Stimulated activated CD8-positive, alpha-beta memory T cell treated with anti-CD3 and anti-CD28 coated beads, Interleukin-4, amount 100 ng/mL, for 48 hours (primary cell): ENCODE measurements around the gene CCHCR1.

Source experiments
- DNase-seq: peaks from one replicate; pipeline ENCODE4 v3.0.0-alpha.2; 2020

Gene CCHCR1

DNA sequence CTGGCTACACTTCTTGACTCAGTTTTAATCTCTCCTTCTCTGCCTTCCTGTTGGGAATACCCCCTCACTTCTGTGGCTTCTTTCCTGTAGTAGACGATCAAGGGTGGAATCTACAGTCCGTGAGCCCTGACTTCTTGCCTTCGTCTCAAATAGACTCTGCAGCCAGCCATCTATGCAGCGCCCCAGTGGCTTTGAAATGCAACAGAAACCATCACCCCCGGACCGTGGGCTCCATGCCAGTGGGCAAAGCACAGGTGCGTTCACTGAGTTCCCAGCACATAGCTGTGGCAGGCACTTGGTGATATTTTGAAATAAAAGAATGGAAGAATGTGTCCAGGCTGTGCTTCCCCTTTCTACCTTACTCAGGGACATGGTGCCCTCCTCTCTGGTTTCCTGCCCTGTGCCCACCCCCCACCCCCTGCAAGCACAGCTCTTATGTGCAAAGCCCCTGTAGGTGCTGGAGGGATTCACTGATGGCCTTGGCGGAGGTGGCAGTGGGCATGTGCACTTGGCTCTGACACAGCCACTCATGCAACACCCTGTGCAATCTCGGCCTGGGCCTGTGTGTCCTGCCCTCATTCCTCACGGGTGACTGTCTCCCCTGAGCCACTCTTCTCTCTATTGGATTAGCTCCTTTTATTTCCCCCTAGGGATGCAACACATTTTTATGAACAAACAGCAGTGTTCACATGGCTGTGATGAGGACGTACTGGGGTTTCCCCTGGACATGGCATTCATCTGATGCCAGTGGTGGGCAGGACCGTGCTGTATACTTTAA lies 31.8 kb downstream of the CCHCR1 start:
- no peak for DNase-seq

DNA sequence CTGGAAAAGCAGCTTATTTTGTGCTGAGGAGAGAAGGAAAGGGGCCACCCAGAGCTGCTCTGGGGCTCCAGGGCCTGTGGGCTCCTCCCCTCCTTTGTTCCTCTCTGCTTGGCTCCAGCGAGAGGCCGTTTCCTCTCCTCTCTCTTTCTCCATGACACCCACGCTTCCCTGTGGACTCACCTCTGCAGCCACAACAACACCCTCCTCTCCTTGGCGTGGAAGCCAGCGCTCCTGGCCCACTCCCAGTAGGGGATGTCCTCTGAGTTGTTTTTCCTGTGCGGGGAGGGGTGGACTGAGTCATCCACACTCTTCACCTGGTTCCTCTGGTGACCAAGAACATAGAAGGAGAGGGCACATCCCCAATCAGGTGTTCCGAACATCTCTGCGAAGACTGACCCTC lies 32.4 kb downstream of the CCHCR1 start:
- no peak for DNase-seq

DNA sequence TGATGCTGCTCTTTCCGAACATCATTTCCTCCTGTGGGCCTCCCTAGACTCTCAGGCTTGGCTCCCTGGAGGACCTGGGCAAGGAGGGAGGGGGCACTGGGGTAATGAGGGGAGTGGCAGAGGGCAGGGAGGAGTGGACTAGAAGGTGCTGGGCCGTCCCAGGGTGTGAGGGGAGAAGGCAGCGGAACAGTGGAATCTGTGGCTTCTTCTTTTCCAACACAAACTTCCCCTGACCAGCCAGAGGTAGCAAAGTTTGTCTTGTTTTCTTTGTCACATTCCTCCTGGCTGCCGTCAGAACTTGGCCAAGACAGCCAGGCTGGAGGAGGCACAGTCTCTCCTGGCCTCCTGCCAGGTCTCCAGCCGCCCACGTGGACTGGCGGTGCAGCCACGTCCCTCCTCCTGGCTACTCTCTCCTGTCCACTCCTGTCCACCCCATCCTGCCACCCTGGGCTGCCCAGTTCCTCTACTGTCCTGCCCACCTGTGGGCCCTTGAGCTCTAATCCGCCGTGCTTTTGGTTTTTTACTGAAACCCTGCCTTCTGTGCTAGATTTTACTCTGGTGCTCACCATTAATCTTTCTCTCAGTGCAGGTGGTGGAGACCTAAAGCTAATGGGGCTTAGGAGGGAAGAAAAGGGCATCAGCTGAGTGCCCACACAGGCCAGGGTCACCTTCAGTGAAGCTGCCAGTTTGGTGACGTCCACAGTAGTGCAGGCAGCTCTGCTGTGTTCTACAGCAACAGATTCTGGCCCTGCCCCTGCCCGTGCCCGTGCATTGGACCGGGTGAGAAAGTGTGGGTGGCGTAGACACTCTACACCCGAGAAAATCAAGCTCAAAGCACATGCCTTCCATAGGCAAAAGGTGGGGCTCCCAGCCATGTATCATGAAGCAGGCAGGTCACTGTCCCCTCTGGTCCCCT lies 34.6 kb downstream of the CCHCR1 start:
- DNase-seq = no peak

DNA sequence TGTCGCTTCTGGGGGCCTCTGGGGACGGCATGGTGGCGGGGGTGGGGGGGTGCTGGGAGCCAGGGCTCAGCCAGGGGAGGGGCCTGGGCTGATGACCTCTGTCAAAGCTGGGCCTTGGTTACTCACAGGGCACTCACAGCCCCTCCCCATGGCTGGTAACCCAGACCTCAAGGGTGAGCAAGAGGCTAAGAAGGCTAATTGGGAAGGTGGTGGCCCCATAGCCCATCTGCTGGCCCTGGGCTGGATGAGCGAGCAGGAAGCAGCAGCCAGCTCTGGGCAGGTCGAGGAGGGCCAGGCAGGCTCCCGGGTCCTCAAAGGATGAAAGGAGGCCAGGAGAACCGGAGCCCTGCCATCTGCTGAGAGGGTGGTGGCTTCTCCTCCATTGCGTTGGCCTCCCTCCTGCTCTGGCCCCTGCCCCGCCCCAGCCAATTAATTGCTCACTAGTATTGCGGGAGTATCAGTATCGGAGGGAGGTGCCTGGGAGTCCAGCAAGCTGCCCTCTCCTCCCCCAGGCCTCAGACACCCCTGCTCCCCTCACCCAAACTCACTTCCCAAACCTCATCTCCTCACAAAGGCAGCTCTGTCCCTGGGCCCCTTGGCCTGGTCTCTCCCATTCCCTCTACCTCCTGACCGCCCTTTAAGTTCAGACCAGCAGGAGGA lies 36.3 kb downstream of the CCHCR1 start:
- no peak for DNase-seq

DNA sequence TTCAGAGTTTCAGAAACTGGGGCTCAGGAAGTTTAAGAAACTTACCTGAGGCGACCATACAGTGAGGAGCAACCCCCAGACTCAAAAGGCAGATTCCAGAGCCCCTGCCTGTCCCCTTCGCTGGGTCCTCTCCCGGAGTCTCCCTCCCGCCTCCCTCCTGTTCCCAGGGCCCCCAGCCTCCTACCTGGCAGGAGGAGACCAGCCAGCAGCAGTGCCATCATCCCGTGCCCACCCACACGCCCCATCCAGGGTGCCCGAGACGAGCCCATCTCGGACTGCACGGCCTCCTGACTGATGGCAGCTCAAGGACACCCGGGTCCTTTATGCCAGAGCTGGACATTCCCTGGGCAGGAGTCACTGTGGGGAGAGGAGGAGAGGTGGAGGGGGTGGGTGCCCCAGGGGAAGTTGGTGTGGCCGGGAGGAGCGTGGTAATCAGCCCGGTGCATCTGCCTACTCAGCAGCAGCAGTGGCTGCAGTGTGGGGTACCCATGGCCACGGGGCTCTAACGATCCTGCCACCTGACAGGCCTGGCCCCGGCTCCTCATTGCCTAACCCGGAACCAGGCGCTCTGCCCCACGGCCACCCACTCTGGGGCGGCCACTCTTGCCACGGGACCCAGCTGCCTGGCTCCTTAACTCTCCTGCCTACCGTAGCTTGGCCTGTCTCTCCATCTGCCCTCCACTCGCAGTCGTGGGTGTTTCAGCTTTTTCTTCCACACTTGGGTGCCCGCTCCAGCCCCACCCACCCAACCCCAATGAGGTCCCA lies 37.3 kb downstream of the CCHCR1 start, which contains the start of gene CDSN:
Gene CDSN, minus strand, starts transcription at position 296 of the 765 bp plus-strand sequence. Its CDS starts 27 bp downstream, at position 269.
- DNase-seq = no peak

DNA sequence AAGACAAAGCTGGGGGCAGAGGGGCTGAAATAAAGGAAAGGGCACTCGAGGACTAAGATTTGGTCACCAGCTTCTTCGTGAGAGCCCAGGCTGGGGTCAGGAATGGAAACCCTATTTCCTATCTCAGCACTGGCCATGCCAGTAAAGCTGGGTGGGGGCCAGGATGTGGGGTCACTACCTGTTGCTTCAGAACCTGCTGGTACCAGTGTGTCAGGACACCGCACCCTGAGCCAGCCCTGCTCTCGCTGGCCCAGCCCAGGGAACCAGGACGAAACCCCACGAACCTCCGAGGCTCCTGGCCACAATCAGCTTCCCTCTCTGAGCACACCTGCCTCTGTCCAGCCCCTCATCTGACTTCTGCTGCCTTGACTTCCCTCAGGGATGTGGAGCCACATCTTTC lies 39.4 kb downstream of the CCHCR1 start:
- no peak for DNase-seq

DNA sequence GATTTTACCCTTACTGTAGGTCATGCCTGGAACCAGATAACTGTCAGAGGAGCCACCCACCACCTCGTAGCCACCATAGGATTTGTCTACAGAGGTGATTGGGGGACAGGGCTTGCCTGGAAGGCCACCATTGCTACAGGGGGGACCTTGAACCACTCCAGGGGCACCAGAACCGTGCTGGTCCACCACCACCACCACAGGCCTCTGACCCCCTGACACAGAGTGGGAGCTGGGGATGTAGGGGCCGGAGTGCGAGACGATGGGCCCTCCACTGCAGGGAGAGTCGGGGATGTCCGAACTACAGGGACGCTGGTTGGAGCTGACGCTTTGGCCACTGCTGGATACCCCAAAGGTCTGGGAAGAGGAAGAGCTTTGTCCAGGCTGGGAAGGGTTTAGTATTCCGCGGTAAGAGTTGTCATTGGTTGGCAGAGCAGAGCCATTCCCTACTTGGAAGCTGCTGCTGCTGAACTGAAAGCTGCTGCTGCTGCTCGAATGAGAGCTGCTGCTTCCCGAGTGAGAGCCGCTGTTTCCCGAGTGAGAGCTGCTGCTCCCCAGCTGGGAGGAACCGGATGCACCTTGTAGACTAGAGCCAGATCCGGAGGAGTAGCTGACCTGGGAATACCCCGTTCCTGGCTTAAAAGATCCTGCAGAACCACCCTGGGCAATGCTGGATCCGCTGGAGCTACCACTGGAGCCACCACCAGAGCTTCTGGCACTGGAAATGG lies 40.8 kb downstream of the CCHCR1 start:
- no peak for DNase-seq

DNA sequence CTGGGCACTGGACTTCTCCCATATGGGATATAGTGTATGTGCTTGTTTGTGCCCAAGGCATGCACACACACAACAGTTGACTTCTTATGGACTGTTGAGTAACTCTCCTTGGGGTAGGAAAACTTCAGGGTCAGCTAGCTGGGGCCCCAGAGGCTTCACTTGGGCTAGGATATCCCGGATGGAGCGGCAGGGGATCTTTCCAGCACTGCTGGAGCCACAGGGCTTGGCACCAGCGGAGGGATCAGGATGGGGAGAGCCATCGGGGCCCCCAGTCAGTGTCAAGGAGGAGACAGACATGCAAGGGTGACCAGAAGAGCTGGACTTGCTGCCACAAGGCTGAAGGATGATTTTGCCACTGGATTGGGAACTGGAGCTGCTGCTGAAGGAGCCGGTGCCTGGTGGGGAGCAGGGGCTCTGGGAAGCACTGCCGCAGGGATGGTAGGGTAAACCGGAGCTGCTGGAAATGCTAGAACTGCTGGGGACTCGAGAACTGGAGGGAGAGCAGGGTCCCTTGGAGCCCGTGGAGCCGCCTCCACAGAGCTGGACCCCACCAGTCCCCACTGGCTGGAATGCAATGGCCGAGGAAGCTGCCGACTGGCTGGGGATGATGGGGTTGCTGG lies 41.6 kb downstream of the CCHCR1 start:
- no peak for DNase-seq

DNA sequence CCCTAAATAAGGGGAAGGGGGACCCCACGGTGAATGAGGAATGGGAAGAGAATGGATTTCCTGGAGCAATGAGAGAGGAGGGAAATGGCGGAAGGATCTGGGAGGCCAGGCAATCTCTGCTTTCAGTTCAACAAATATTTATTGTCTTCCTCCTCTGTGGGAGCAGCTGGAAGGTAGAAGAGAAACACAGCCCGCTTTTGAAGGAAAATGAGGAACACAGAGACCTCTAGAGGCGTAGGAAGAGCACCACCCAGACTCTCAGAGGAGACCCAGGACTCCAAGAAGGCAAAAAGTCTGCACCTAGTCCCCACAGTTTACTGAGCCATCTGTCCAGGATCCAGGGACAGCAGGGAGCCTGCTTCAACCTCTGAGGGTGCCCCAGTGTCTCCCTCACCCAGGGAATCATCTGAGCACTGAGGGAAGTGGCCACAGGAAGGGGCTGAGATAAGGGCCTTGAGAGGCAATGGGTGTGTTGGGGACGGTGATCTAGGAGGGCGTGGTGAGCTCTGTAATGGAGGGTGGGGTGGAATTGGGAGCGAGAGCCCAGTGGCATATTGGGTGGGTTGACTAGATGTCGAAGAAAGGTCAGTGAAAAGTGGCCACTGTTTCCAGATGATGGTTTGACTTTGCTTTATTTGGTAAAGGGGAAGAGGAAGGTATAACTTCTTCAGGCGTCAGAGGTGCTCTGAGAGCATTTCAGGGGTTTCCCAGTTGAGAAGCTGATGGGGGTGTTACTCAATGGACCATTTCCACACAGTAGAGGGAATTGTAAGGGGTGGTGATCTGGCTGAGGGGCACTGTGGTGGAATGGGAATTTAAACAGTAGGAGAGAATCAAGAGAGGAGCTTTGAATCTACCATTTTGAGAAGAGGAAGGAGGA lies 42.4 kb downstream of the CCHCR1 start:
- no peak for DNase-seq

DNA sequence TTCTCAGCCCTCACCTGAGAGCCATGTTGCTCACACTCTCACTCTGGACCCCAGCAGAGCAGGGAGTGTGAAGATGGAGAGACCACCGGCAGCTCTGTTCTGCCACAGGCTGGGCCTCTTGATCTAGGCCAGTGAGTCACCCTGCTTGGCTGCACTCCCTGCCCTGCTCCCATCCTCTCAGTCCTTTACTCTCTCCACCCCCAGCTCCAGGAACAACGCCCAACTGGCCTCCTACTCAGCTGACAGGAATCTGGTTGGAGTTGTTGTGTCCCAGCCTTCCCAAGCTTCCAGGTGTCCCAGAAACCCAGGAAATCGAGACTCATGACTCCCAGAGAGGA lies 43.1 kb downstream of the CCHCR1 start, which contains the start of gene PSORS1C1:
Gene PSORS1C1, plus strand, starts transcription at position 260 of the 338 bp plus-strand sequence. CDS start 14,833 bp downstream, outside the sequence.
- DNase-seq = no peak

DNA sequence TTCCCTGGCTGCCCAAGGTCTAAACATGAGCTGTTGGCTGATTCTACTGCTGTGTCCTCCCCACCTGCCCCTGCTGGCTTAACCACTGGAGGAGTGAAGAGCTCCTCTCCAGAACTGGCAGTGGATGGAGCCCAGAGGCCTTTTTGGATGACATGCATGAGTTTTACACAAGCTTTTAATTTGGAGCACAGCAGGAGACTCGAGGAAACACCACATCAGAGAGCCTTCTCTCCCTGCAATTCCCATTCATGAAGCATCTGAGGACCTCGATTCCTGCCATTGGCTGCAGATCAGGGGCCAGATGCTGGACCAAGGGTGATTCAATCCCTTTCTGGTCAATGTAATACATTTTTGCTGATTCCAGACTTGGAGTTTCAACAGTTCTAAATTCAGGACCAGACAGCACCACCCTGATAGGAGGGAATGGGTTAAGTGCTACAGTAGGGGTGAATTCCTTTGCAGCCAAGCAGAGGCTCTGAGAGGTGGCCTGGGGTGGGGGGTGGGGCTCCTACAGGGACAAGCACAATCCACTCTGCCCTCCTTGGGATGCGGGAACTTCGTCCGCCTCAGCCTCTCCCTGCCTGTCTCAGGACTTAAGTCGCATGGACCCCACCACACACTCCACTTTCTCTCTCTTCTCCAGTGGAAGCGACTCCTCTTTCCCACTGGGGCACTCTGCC lies 43.6 kb downstream of the CCHCR1 start:
- no peak for DNase-seq

DNA sequence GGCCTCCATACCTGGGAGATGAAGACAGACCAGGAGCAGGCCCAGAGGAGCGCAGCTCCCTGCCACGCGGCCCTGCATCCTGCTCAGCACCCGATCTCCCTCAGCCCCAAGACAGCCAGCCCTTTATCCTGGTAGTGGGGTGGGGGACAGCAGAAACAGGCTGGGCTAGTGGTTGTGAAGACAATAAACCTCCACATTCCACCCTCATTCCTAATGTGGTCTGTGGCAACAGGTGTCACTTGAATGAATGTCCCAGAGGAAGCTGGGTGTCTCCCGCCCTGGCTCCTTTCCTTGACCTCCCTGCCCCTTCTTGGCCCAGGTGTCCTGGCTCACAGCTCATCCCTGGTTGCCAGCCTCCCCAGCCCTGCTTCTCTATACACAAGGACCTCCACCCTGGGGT lies 45.1 kb downstream of the CCHCR1 start, which contains the start of gene C6orf15:
Gene C6orf15, minus strand, starts transcription at position 98 of the 400 bp plus-strand sequence. Its CDS starts 20 bp downstream, at position 78.
- no peak for DNase-seq

DNA sequence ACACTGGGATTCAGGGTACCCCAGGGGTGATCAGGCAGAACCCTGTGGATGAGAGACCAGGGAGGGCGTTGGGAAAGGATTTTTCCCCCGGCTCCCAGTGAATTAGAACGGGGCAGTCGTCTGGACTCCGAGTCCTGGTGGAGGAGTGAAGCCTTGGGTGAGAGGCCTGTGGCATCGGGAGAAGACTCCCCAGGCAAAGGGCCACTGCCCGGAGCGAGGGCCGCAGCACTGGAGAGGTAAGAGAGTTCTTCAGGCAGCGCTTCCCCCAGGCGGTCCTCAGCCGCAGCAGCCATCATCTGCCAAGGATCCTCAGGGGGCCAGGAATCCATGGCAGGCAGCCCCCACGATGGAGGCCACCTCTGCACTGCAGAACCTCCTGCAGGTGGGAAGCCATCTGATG lies 45.9 kb downstream of the CCHCR1 start:
- no peak for DNase-seq

DNA sequence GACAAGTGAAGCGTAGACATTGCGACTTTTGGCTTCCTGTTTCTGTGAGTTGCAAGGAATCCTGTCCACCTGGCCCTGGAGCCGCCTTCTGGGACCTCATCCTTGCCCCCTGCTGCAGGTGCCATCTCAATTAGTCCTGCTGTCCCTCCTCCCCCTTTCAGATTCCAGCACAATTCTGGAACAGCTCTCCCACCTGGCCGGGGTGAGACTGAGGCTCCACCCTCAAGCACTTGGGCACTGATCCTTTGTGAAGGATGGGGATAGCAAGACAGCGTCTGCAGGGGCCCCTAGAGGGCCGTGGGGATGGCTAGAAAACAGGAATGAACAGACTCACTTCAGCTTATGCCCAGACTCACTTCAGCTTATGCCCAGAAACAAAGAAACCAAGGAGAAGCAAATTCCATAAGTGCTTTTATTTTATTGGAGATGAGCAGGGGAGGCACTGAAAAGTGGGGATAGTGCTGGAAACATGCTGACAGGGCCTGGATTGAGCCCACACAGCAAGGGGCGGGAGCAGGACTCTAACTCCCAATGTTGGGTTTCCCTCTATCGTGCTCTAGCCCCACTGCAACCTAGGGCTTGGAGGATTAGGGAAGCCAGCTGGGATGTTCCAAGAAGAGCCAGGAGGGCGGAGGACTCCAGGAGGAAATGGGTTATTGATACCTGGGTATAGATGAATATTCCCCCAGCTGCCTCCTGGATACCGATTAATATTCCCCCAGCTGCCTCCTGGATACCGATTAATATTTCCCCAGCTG lies 46.6 kb downstream of the CCHCR1 start:
- no peak for DNase-seq

DNA sequence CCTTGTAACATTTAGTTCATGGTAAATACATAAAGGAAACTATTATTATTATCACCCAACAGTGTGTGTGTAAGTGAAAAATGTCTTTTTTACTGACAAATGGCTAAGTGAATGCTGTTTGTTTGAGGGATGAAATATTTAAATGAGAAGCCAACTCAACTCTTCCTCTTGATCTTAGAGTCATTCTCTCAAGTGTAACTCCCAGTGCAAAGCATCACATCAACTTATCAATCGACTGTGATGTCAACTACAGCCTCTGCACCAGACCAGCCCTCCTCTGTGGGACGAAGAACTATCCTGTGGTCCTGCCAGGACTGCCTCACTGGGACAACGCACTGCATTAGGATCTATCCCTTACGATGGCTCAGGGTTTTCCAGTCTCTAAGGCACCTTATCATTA lies 50.5 kb downstream of the CCHCR1 start:
- DNase-seq = no peak

DNA sequence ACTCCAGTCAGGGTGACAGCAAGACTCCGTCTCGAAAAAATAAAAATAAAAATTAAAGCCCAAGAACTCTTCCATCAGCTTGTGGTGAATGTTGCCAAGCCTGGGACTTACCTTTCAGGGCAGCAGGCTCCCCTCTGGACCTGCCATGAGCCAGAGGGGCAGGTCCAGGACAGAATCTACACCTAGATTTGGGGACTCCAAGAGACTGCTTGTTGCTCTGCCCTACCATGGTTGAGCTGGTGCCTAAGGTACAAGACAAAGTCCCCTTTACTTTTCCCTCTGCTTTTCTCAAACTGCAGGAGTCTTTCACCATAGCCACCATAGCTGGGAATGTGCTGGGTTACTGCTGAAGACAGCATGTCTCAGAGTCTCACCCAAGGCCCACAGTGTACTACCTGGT lies 54.5 kb downstream of the CCHCR1 start:
- no peak for DNase-seq

DNA sequence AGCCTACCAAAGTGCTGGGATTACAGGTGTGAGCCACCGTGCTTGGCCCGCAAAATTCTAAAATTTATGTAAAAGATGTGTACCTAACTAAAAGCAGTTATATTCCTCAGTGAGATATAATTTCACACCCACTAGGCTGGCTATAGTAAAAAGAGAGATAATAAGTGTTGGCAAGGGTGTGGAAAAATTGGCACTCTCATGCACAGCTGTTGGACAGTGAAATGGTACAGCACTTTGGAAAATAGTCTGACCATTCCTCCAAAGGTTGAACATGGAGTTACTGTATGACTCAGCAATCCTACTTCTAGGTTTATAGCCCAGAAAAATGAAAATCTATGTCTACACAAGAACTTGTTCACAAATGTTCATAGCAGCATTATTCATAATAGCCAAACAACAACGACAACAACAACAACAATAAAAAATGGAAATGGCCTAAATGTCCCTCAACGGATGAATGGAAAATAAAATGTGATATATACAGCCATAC lies 59.1 kb downstream of the CCHCR1 start:
- DNase-seq = no peak

DNA sequence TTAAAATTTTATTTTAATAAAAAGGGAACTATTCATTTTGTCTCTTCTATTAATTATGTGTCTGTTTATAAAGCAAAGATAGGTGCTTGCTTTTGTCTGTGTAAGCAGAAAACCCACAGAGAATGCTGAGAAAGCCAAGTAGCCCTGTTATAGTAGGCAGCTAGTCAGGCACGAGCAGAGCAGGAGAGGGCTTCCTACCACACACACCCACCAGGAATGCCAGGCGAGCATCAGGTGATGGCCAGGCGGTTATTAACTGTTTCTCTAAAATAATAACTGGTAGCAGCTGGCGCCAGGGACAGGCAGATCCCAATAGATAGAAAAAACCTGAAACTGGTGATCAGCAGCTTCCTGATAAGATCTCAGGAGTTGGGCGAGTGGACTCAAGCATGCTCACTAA lies 60.9 kb downstream of the CCHCR1 start:
- DNase-seq = no peak

DNA sequence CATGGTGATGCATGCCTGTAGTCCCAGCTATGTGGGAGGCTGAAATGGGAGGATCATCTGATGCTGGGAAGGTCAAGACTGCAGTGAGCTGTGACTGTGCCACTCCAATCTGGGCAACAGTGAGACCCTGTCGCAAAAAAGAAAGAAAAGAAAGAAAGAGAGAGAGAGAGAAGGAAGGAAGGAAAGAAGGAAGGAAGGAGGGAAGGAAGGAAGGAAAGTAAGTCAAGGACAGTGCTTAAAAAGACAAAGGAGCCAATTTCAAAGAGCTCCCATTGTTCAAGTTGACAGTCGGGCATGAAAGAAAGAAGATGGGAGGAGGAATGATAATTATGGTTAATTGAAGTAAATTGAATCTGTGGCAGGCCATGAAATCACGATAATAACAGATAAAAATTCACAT lies 61.4 kb downstream of the CCHCR1 start:
- no peak for DNase-seq
